GM12892 (cell line): Measurements from ENCODE around the gene ASCC1.

Source experiments
- POLR2A ChIP-seq: IDR thresholded peaks from 2 replicates; pipeline ENCODE4 v1.6.1; 2011; ENCODE audit warnings: low read depth, low read length, control low read depth
- POLR2AphosphoS5 ChIP-seq: IDR thresholded peaks from 2 replicates; pipeline ENCODE4 v1.6.1; 2011; ENCODE audit warnings: low read depth, low read length, control low read depth
- TAF1 ChIP-seq: IDR thresholded peaks from 2 replicates; pipeline ENCODE4 v1.6.1; 2011; ENCODE audit warnings: low read depth, mild to moderate bottlenecking, control low read depth, low read length, borderline replicate concordance

- no peak for TF ChIP-seq POLR2A
- TF ChIP-seq POLR2AphosphoS5 = no peak
- TF ChIP-seq TAF1 = no peak
Measured at GRCh38 chr10:72077275-72077990, 138.6 kb downstream of the ASCC1 start.
